ENCODE data around the gene PAX5. TPM values are rescaled to one million over a fixed set of nuclear protein-coding genes. Genes with fewer than 3 reads are reported as not detected.

PAX5 gene
- polyA plus RNA-seq, 3 donors = 0.03 to 0.15 TPM; not detected in 1

DNA sequence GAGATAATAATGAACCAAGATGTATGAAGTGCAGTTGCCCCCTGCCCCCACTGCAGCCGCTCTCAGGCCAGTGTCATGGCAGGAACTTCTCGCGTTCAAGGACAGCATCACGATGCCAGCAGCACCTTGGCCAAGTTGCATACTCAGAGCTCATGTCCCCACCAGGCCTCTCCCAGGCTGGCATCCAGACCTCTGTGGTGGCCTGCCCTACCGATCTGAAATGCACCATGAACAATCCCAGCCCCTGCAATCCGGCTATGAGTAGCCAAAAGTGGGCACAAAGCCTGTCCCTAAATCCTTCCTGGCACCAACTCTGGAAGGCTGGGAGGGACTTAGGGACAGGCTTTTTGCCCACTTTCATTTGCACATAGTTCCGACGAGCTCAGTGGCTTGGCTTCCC, 140.9 kb downstream of the PAX5 start:
- Histone ChIP-seq H3K4me2 (replicated peaks; ENCODE audit: extremely low read depth, low read length, poor library complexity, severe bottlenecking) (no peak overlapping the region), H3K79me2 (ENCODE audit: insufficient read depth, low read length) (no peaks in the 10 kb centered on the region), H3K4me3 (replicated peaks in 1 of 3; ENCODE audit: low read depth in 2 of 3, low read length in 3 of 3) (no peak overlapping the region), H2AFZ (ENCODE audit: insufficient read depth, low read depth, low read length, poor library complexity, severe bottlenecking) (no peak overlapping the region), H3K27ac (ENCODE audit: low read depth in 1 of 2, low read length in 2 of 2) (no peak overlapping the region), H3K27me3 (ENCODE audit: control insufficient read depth in 2 of 2, insufficient read depth in 2 of 2, low read length in 2 of 2) (no peaks in the 10 kb centered on the region), H3K4me1 (ENCODE audit: control insufficient read depth in 1 of 2, insufficient read depth in 2 of 2, low read length in 2 of 2) (no peaks in the 10 kb centered on the region), H3K9me3 (replicated peaks in 1 of 2; ENCODE audit: control insufficient read depth in 1 of 2, insufficient read depth in 1 of 2, low read length in 2 of 2) (no peaks in the 10 kb centered on the region), H4K20me1 (ENCODE audit: insufficient read depth, low read length) (no peaks in the 10 kb centered on the region), H3K9ac (ENCODE audit: insufficient read depth, low read length, poor library complexity, severe bottlenecking) (no peak overlapping the region), H3K36me3 (replicated peaks in 1 of 2; ENCODE audit: control insufficient read depth in 1 of 2, insufficient read depth in 2 of 2, low read length in 2 of 2) (no peaks in the 10 kb centered on the region)
- TF ChIP-seq, protein P1, sequence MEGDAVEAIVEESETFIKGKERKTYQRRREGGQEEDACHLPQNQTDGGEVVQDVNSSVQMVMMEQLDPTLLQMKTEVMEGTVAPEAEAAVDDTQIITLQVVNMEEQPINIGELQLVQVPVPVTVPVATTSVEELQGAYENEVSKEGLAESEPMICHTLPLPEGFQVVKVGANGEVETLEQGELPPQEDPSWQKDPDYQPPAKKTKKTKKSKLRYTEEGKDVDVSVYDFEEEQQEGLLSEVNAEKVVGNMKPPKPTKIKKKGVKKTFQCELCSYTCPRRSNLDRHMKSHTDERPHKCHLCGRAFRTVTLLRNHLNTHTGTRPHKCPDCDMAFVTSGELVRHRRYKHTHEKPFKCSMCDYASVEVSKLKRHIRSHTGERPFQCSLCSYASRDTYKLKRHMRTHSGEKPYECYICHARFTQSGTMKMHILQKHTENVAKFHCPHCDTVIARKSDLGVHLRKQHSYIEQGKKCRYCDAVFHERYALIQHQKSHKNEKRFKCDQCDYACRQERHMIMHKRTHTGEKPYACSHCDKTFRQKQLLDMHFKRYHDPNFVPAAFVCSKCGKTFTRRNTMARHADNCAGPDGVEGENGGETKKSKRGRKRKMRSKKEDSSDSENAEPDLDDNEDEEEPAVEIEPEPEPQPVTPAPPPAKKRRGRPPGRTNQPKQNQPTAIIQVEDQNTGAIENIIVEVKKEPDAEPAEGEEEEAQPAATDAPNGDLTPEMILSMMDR (IDR thresholded peaks at IDR 0.05) = no peak
- Mint-ChIP-seq H3K27me3 (ENCODE audit: low read depth in 3 of 3) (peaks cover 4 to 9% (median 6%) of the 10 kb centered on the region in 3 donors), H3K27ac (no peak overlapping the region), H3K36me3 (no peaks in the 10 kb centered on the region), H3K4me3 (no peak overlapping the region), H3K4me1 (no peaks in the 10 kb centered on the region), H3K9me3 (no peaks in the 10 kb centered on the region)
- intact Hi-C loops (cut with micrococcal nuclease) = no loop called here
- no peak for DNase-seq
- WGBS (ENCODE audit: insufficient coverage) = 95% methylated on average over 6 of the region's 8 CpGs

DNA sequence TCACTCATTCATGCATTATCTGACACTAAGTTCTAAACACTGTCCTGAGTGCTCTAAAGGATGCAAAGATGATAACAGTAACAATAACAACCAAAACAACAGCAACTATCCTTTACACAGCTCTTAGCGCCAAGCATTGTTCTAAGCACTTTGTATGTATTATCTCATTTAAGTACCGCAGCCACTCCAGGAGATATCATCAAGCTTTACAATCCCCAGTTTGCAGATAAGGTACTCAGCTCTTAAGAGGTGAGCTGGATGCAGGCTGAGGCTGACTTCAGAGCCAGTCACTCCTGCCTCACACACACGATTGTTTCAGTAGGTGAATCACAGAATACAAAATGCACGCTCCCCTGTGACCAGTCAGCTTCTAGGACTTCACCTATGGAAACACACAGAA, 141.8 kb downstream of the PAX5 start:
- Histone ChIP-seq H3K79me2 (ENCODE audit: insufficient read depth, low read length) (no peaks in the 10 kb centered on the region), H3K9ac (ENCODE audit: insufficient read depth, low read length, poor library complexity, severe bottlenecking) (no peak overlapping the region), H3K4me1 (ENCODE audit: control insufficient read depth in 1 of 2, insufficient read depth in 2 of 2, low read length in 2 of 2) (no peaks in the 10 kb centered on the region), H2AFZ (ENCODE audit: insufficient read depth, low read depth, low read length, poor library complexity, severe bottlenecking) (no peak overlapping the region), H3K27ac (ENCODE audit: low read depth in 1 of 2, low read length in 2 of 2) (no peak overlapping the region), H4K20me1 (ENCODE audit: insufficient read depth, low read length) (no peaks in the 10 kb centered on the region), H3K36me3 (replicated peaks in 1 of 2; ENCODE audit: control insufficient read depth in 1 of 2, insufficient read depth in 2 of 2, low read length in 2 of 2) (no peaks in the 10 kb centered on the region), H3K9me3 (replicated peaks in 1 of 2; ENCODE audit: control insufficient read depth in 1 of 2, insufficient read depth in 1 of 2, low read length in 2 of 2) (no peaks in the 10 kb centered on the region), H3K4me3 (replicated peaks in 1 of 3; ENCODE audit: low read depth in 2 of 3, low read length in 3 of 3) (no peak overlapping the region), H3K4me2 (replicated peaks; ENCODE audit: extremely low read depth, low read length, poor library complexity, severe bottlenecking) (no peak overlapping the region), H3K27me3 (ENCODE audit: control insufficient read depth in 2 of 2, insufficient read depth in 2 of 2, low read length in 2 of 2) (no peaks in the 10 kb centered on the region)
- H3K4me1 Mint-ChIP-seq = no peaks in the 10 kb centered on the region
- TF ChIP-seq, protein P1 (IDR thresholded peaks at IDR 0.05) = no peak
- H3K4me3 Mint-ChIP-seq = no peak overlapping the region
- WGBS (ENCODE audit: insufficient coverage) = 88% methylated on average over 2 of the region's 4 CpGs
- no peak overlapping the region for H3K27ac Mint-ChIP-seq
- peaks cover 4 to 12% (median 11%) of the 10 kb centered on the region in 3 donors for H3K27me3 Mint-ChIP-seq (ENCODE audit: low read depth in 3 of 3)
- no peak for DNase-seq
- no peaks in the 10 kb centered on the region for H3K36me3 Mint-ChIP-seq
- intact Hi-C loops (cut with micrococcal nuclease) = no loop called here
- H3K9me3 Mint-ChIP-seq = no peaks in the 10 kb centered on the region
